HCT116 (cell line): Measurements from ENCODE around the gene GMCL1. TPM values are rescaled to one million over a fixed set of nuclear protein-coding genes. Genes with fewer than 3 reads are reported as not detected.

Experiments
- ATAC-seq: fragments of 200-7000 bp; cut with Tn5 transposase; 2 replicates; pipeline ENCODE4 v1.9.1; 2020; ENCODE audit warnings: mild to moderate bottlenecking, moderate library complexity
- BruUV-seq: library from RNA; stranded (reverse); fragments of 400-500 nt; replicated peaks from 2 replicates; lab custom pipeline; 2021; lab: Mats Ljungman, UMichigan
- CTCF ChIA-PET: fragments of 300-600 bp; sonication (Branson Sonifier 250); formaldehyde crosslinking; loops from one replicate; lab custom pipeline; 2021; ENCODE audit warnings: antibody characterized with exemption; lab: Charles Lee
- POLR2A ChIA-PET: fragments of 300-600, 350-600 bp; sonication (Branson Sonifier 250); formaldehyde crosslinking; loops from one replicate; lab custom pipeline; 2021; ENCODE audit warnings: antibody characterized with exemption; lab: Charles Lee
- RAD21 ChIA-PET, 2 experiments: fragments of 300-600 bp; sonication (Branson Sonifier 250); formaldehyde crosslinking; loops; one replicate each; lab custom pipeline; 2023; ENCODE audit warnings: low total read pairs in 2 of 2; ENCODE audit not compliant: uncharacterized antibody in 2 of 2, unreplicated experiment in 2 of 2, low non-redundant PET in 1 of 2; lab: Charles Lee
- DNase-seq: peaks from one replicate; pipeline ENCODE4 v3.0.0-alpha.2; 2010; ENCODE audit warnings: low read depth, low spot score
- H2AFZ ChIP-seq: fragments of 200-600 bp; shearing (Covaris generic), sonication (generic); 2 replicates; pipeline ENCODE4 v1.6.1; 2017; ENCODE audit warnings: low read depth, mixed run types, mixed read lengths, antibody characterized with exemption, low read length; ENCODE audit not compliant: poor library complexity, severe bottlenecking
- H3K27ac ChIP-seq: 2 replicates; pipeline ENCODE4 v1.5.1; 2012; ENCODE audit warnings: low read depth, low read length
- H3K27me3 ChIP-seq: fragments of 200-600 bp; sonication (generic); 2 replicates; pipeline ENCODE4 v1.6.1; 2016; ENCODE audit warnings: mixed run types, low read length, mixed read lengths; ENCODE audit not compliant: insufficient read depth
- H3K36me3 ChIP-seq, 2 experiments: fragments of 200-500 bp in 1 of 2; fragments of 200-600 bp in 1 of 2; sonication (Bioruptor generic) in 1 of 2; sonication (generic) in 1 of 2; 2 replicates each; pipeline versions ENCODE4 v1.5.1 to v1.6.1; 2014 to 2016; ENCODE audit warnings: low read length in 2 of 2, inconsistent platforms in 1 of 2, mixed read lengths in 1 of 2, mixed run types in 1 of 2; ENCODE audit not compliant: insufficient read depth in 2 of 2, control insufficient read depth in 1 of 2
- H3K4me1 ChIP-seq, 2 experiments: fragments of 200-600 bp in 1 of 2; sonication (generic) in 1 of 2; 2 replicates each; pipeline versions ENCODE4 v1.5.1 to v1.6.1; 2012 to 2017; ENCODE audit warnings: low read length in 2 of 2, inconsistent platforms in 1 of 2, mild to moderate bottlenecking in 1 of 2, mixed read lengths in 1 of 2, mixed run types in 1 of 2, moderate library complexity in 1 of 2; ENCODE audit not compliant: insufficient read depth in 2 of 2, control insufficient read depth in 1 of 2
- H3K4me2 ChIP-seq: fragments of 200-600 bp; sonication (generic); 2 replicates; pipeline ENCODE4 v1.6.1; 2017; ENCODE audit warnings: mixed run types, low read length, mixed read lengths
- H3K4me3 ChIP-seq, 2 experiments: fragments of 200-600 bp in 1 of 2; sonication (generic) in 1 of 2; replicated peaks in 1 of 2; 2 replicates each; pipeline ENCODE4 v1.5.1; 2011 to 2016; ENCODE audit warnings: low read length in 2 of 2, control low read depth in 1 of 2, low read depth in 1 of 2, mild to moderate bottlenecking in 1 of 2, mixed read lengths in 1 of 2, mixed run types in 1 of 2
- H3K79me2 ChIP-seq: fragments of 200-600 bp; sonication (generic); 2 replicates; pipeline ENCODE4 v1.6.1; 2017; ENCODE audit warnings: mild to moderate bottlenecking, mixed run types, low read length, moderate library complexity, mixed read lengths; ENCODE audit not compliant: insufficient read depth
- H3K9ac ChIP-seq: fragments of 200-600 bp; sonication (generic); 2 replicates; pipeline ENCODE4 v1.6.1; 2016; ENCODE audit warnings: low read length, mixed read lengths
- H3K9me2 ChIP-seq: fragments of 200-600 bp; sonication (generic), shearing (Covaris generic); 2 replicates; pipeline ENCODE4 v1.6.1; 2017; ENCODE audit warnings: mixed run types, mild to moderate bottlenecking, moderate library complexity; ENCODE audit not compliant: insufficient read depth
- H3K9me3 ChIP-seq, 2 experiments: fragments of 200-500 bp in 1 of 2; fragments of 200-600 bp in 1 of 2; sonication (Bioruptor generic) in 1 of 2; sonication (generic) in 1 of 2; 2 replicates each; pipeline ENCODE4 v1.6.1; 2014 to 2017; ENCODE audit warnings: low read length in 2 of 2, mixed read lengths in 2 of 2, inconsistent platforms in 1 of 2, low read depth in 1 of 2, mild to moderate bottlenecking in 1 of 2, mixed run types in 1 of 2, moderate library complexity in 1 of 2; ENCODE audit not compliant: control insufficient read depth in 1 of 2, insufficient read depth in 1 of 2
- H4K20me1 ChIP-seq: fragments of 200-600 bp; sonication (generic), shearing (Covaris generic); 2 replicates; pipeline ENCODE4 v1.6.1; 2017; ENCODE audit warnings: mixed run types, mild to moderate bottlenecking, moderate library complexity; ENCODE audit not compliant: insufficient read depth
- CTCF ChIP-seq, 3 experiments: fragments of 200-600 bp in 1 of 3; sonication (generic) in 1 of 3; IDR thresholded peaks in 2 of 3; conservative IDR thresholded peaks in 1 of 3; 2 replicates each; pipeline ENCODE4 v1.5.1; 2012 to 2017; ENCODE audit warnings: low read depth in 2 of 3, low read length in 2 of 3, antibody characterized with exemption in 1 of 3, borderline replicate concordance in 1 of 3, control low read depth in 1 of 3, mild to moderate bottlenecking in 1 of 3, mixed read lengths in 1 of 3, mixed run types in 1 of 3, moderate library complexity in 1 of 3; ENCODE audit not compliant: insufficient read depth in 1 of 3
- EGR1 ChIP-seq: IDR thresholded peaks from 2 replicates; pipeline ENCODE4 v1.6.1; 2012; ENCODE audit warnings: low read depth
- ELF1 ChIP-seq: IDR thresholded peaks from 2 replicates; pipeline ENCODE4 v1.6.1; 2012; ENCODE audit warnings: low read depth, borderline replicate concordance
- EZH2 ChIP-seq: fragments of 200-600 bp; sonication (generic); IDR thresholded peaks from 2 replicates; pipeline ENCODE4 v1.6.1; 2017; ENCODE audit warnings: antibody characterized with exemption, mixed run types
- EZH2phosphoT487 ChIP-seq: fragments of 200-600 bp; IDR thresholded peaks from 2 replicates; pipeline ENCODE4 v1.6.1; 2018; ENCODE audit warnings: antibody characterized with exemption, borderline replicate concordance
- MAX ChIP-seq: IDR thresholded peaks from 2 replicates; pipeline ENCODE4 v1.6.1; 2012
- POLR2A ChIP-seq: IDR thresholded peaks from 2 replicates; pipeline ENCODE4 v1.7.0; 2011; ENCODE audit warnings: borderline replicate concordance; ENCODE audit not compliant: insufficient read depth, insufficient read length; ENCODE audit errors: extremely low read depth
- POLR2AphosphoS5 ChIP-seq: IDR thresholded peaks from 2 replicates; pipeline ENCODE4 v1.6.1; 2011; ENCODE audit warnings: mild to moderate bottlenecking, low read depth, low read length, moderate library complexity
- RAD21 ChIP-seq: IDR thresholded peaks from 2 replicates; pipeline ENCODE4 v1.6.1; 2012; ENCODE audit warnings: low read depth, mild to moderate bottlenecking
- SP1 ChIP-seq: IDR thresholded peaks from 2 replicates; pipeline ENCODE4 v1.6.1; 2012; ENCODE audit warnings: low read depth
- SRF ChIP-seq: IDR thresholded peaks from 2 replicates; pipeline ENCODE4 v1.6.1; 2012; ENCODE audit warnings: low read depth
- TCF7L2 ChIP-seq: IDR thresholded peaks from 2 replicates; pipeline ENCODE4 v1.7.0; 2011; ENCODE audit warnings: borderline replicate concordance, inconsistent platforms; ENCODE audit not compliant: insufficient read depth, insufficient read length; ENCODE audit errors: extremely low read depth
- YY1 ChIP-seq: IDR thresholded peaks from 2 replicates; pipeline ENCODE4 v1.6.1; 2011; ENCODE audit warnings: low read length, low read depth, moderate library complexity, mild to moderate bottlenecking; ENCODE audit not compliant: insufficient replicate concordance; ENCODE audit errors: extremely low read depth
- ZFX ChIP-seq: fragments of 450-650 bp; IDR thresholded peaks from 2 replicates; pipeline ENCODE4 v1.6.1; 2017
- intact Hi-C: fragments of 100-400 bp; cut with micrococcal nuclease; formaldehyde crosslinking; loops from 2 replicates; pipeline ENCODE4 v1.10.0; 2022
- total RNA-seq: library from RNA; stranded (reverse); gene quantifications from one replicate; pipeline ENCODE4 v1.2.1, GENCODE V29; 2021; ENCODE audit not compliant: unreplicated experiment
- TF ChIP-seq, protein P1 (sequence below): IDR thresholded peaks from 2 replicates; pipeline ENCODE4 v1.6.1; 2011; ENCODE audit warnings: mild to moderate bottlenecking, low read length, moderate library complexity; ENCODE audit not compliant: insufficient replicate concordance; ENCODE audit errors: extremely low read depth

The GMCL1 gene
- total RNA-seq, 1 experiment from 2014 or later, result 16.7 TPM

GRCh38 chr2:69893684-69894551 lies 64.5 kb downstream of the GMCL1 start, which contains the start of gene SNRNP27:
Gene SNRNP27 (plus strand): TSS chr2:69893956. CDS start chr2:69893985, 29 bp downstream.
- peak; percentile 36; the same call in 1 of the 2 replicates for TF ChIP-seq ELF1
- TF ChIP-seq CTCF (IDR thresholded peaks at IDR 0.05 in 2 of 3, conservative IDR thresholded peaks at IDR 0.05 in 1 of 3; ENCODE audit: borderline replicate concordance in 1 of 3, insufficient read depth in 1 of 3, low read depth in 2 of 3, low read length in 2 of 3), result no peak
- TF ChIP-seq RAD21, result 0 out of 2 replicates have a peak, but pooled peaks have one; percentile 1
- TF ChIP-seq YY1, result peak; percentile 82
- no peak for TF ChIP-seq EGR1
- TF ChIP-seq TCF7L2, result no peak
- peak; percentile 74 for TF ChIP-seq SP1
- TF ChIP-seq, protein P1, sequence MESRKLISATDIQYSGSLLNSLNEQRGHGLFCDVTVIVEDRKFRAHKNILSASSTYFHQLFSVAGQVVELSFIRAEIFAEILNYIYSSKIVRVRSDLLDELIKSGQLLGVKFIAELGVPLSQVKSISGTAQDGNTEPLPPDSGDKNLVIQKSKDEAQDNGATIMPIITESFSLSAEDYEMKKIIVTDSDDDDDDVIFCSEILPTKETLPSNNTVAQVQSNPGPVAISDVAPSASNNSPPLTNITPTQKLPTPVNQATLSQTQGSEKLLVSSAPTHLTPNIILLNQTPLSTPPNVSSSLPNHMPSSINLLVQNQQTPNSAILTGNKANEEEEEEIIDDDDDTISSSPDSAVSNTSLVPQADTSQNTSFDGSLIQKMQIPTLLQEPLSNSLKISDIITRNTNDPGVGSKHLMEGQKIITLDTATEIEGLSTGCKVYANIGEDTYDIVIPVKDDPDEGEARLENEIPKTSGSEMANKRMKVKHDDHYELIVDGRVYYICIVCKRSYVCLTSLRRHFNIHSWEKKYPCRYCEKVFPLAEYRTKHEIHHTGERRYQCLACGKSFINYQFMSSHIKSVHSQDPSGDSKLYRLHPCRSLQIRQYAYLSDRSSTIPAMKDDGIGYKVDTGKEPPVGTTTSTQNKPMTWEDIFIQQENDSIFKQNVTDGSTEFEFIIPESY, result no peak
- no peak for TF ChIP-seq POLR2A
- peak; percentile 85 for TF ChIP-seq POLR2AphosphoS5
- peak; percentile 80 for TF ChIP-seq ZFX
- TF ChIP-seq EZH2, result no peak
- TF ChIP-seq SRF, result peak; percentile 42
- no peak for TF ChIP-seq MAX
- no peak for TF ChIP-seq EZH2phosphoT487
- TF ChIP-seq, all 23 proteins: peak for 7
- BruUV-seq, result TSS peak; percentile 71
- intact Hi-C loops, result loop anchor here (2.0 kb wide), 1 partner anchor 169 kb away; no protein-coding TSS in a partner anchor
- ChIA-PET CTCF (interaction anchor here (2.8 kb wide), 1 partner anchor 169 kb away, joined by 18 read pairs; no protein-coding TSS in a partner anchor), POLR2A (interaction anchor here (0.9 to 1.0 kb wide), 2 partner anchors 20 to 21 kb away, joined by 3 to 4 read pairs; partner anchors contain the start of gene MXD1), RAD21 (interaction anchor here (0.7 to 1.3 kb wide), 2 partner anchors 169 kb away, joined by 3 to 4 read pairs; no protein-coding TSS in a partner anchor)
- no peaks in the 10 kb centered on the region for H3K9me2 ChIP-seq
- ATAC-seq (peak; percentile 90), DNase-seq (peak; percentile 67)
- peaks cover 10 to 12% of the 10 kb centered on the region in 2 experiments for H3K4me1 ChIP-seq
- H3K36me3 ChIP-seq, result peaks cover 3 to 19% of the 10 kb centered on the region in 2 experiments; a peak in 3 of 4 replicates
- H3K79me2 ChIP-seq, result peaks cover 27% of the 10 kb centered on the region
- H2AFZ ChIP-seq, result peak within 1 kb of the TSS; percentile 99
- peak within 1 kb of the TSS; percentile 80 for H3K4me2 ChIP-seq
- H3K9ac ChIP-seq, result peak within 1 kb of the TSS; percentile 76
- no peaks in the 10 kb centered on the region for H4K20me1 ChIP-seq
- H3K4me3 ChIP-seq, result peak within 1 kb of the TSS; percentile 71 to 89
- H3K9me3 ChIP-seq, result no peaks in the 10 kb centered on the region
- H3K27me3 ChIP-seq, result no peaks in the 10 kb centered on the region
- peak within 1 kb of the TSS; percentile 63 for H3K27ac ChIP-seq
